Occipital lobe (tissue), 2 donors: ENCODE measurements around the gene ZBTB12. TPM values are rescaled to one million over a fixed set of nuclear protein-coding genes. Genes with fewer than 3 reads are reported as not detected.
"Not testable (repeated sequence)": the region's sequence is repeated elsewhere in the genome, so short reads cannot be mapped to it uniquely, and the experiment has no call there.

ENCODE experiments used
- DNase-seq: peaks from one replicate; lab custom pipeline; 2025; lab: John Stamatoyannopoulos, UW
- total RNA-seq: library from RNA; depleted of rRNA; stranded (reverse); fragments of >200 nt; gene quantifications from one replicate; pipeline ENCODE4 v1.2.3, GENCODE V29; 2014

The ZBTB12 gene, protein sequence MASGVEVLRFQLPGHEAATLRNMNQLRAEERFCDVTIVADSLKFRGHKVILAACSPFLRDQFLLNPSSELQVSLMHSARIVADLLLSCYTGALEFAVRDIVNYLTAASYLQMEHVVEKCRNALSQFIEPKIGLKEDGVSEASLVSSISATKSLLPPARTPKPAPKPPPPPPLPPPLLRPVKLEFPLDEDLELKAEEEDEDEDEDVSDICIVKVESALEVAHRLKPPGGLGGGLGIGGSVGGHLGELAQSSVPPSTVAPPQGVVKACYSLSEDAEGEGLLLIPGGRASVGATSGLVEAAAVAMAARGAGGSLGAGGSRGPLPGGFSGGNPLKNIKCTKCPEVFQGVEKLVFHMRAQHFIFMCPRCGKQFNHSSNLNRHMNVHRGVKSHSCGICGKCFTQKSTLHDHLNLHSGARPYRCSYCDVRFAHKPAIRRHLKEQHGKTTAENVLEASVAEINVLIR
- 25.6 TPM for total RNA-seq

DNA sequence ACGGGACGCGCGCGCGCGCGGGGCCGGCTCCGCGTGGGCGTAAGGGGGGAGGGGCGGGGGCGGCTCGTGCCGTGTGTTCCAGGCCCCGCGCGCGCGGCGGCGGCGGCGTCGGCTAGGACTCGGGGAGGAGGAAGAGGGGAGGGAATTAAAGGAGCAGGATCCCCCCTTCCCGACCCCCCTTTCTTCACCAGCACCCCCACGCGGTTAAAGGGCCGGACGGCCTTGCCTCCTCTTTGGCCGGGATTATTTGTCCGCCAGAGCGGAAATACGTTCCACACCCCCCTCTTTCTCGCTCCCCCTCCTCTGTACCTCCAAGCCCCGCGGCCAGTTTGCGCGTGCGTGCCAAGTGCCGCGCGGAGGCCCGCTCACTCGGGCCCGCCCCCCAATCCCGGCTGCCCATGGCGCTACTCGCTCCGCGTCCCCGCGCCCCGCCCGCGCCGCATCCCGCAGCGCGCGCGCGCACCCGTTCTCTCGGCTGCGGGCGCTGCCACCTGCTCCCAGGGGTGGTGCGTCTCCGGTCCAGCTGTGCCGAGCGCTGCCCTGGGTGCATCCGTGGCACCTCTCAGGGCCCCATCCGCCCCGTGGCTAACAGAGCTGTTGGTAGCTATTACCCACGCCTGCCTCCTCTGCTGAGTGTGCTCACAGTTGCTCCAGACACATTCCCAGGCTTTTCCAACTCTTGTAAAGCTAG, at the start of gene ZBTB12:
ZBTB12 (minus strand) TSS at position 134 of the 691 bp plus-strand sequence. CDS start 781 bp downstream, outside the sequence.
- peak; percentile 92 for DNase-seq

GRCh38 chr6:31949926-31950548, 48.2 kb upstream of the ZBTB12 start:
- no peak for DNase-seq

DNA sequence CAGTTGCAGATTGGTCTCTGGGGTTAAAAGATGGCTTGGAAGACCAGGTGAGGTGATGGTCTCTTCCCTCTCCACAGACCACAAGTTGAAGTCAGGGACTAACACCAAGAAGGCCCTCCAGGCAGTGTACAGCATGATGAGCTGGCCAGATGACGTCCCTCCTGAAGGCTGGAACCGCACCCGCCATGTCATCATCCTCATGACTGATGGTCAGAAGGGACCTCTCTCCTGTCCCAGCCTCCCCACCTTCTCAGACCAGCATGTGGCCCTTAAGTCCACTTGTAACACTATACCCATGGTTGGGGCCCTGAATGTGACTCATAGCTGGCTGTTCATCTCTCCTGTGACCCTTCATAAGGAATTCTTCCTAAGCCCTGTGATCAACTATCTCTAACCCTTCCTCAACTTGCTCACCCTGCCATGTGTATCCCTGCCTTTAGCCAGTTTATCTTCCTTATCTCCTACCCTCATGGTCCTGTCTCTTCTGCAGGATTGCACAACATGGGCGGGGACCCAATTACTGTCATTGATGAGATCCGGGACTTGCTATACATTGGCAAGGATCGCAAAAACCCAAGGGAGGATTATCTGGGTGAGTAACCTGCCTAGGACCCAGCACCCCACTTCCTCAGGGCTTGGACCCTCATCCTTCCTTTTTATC, 47.0 kb upstream of the ZBTB12 start:
- DNase-seq = no peak

DNA sequence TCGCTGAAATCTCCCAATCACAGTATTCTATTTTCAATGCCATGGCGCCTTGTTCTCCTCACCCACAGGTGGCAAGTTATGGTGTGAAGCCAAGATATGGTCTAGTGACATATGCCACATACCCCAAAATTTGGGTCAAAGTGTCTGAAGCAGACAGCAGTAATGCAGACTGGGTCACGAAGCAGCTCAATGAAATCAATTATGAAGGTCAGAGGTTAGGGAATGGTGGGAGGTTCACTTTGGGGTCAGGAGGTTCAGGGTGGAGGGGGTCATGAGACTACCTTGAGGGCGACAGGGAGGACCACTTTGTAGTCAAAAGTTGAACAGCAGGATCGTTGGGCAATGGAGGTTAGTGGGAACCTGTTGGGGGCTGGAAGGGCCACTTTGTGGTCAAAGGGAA, 46.4 kb upstream of the ZBTB12 start:
- DNase-seq = no peak

DNA sequence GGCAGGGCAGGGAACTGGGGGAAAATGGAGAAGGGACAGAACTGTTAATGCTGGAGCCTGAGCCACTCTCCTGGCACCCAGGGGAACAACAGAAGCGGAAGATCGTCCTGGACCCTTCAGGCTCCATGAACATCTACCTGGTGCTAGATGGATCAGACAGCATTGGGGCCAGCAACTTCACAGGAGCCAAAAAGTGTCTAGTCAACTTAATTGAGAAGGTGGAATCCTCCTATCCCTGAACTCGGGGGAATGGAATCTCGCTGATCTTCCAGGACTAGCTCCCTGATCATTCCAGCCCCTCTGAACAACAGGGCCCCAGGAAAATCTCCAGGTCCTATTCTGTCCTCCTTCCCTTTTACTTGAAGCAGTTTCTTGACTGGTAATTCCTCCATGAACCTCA, 46.0 kb upstream of the ZBTB12 start:
- DNase-seq = no peak

- DNase-seq = no peak
These were observed 45.3 kb upstream of the ZBTB12 start for GRCh38 chr6:31947070-31947675.

DNA sequence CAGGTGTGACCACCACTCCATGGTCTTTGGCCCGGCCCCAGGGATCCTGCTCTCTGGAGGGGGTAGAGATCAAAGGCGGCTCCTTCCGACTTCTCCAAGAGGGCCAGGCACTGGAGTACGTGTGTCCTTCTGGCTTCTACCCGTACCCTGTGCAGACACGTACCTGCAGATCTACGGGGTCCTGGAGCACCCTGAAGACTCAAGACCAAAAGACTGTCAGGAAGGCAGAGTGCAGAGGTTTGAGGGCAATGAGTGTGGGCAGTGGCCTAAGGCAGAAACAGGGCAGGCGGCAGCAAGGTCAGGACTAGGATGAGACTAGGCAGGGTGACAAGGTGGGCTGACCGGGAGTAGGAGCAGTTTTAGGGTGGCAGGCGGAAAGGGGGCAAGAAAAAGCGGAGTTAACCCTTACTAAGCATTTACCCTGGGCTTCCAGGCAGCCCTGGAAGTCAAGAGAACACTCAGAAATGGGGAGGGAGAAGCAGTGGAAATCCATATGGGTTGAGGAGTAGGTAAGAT, 44.5 kb upstream of the ZBTB12 start:
- DNase-seq = no peak

- no peak for DNase-seq
These were observed 43.9 kb upstream of the ZBTB12 start, which contains the start of gene CFB for GRCh38 chr6:31945507-31946369. Gene CFB, plus strand, starts transcription at chr6:31946095. Its CDS starts 127 bp downstream, at chr6:31946222.

DNA sequence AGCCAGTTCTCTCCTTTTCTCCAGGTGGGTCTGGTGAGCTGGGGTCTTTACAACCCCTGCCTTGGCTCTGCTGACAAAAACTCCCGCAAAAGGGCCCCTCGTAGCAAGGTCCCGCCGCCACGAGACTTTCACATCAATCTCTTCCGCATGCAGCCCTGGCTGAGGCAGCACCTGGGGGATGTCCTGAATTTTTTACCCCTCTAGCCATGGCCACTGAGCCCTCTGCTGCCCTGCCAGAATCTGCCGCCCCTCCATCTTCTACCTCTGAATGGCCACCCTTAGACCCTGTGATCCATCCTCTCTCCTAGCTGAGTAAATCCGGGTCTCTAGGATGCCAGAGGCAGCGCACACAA, 43.2 kb upstream of the ZBTB12 start:
- no peak for DNase-seq

DNA sequence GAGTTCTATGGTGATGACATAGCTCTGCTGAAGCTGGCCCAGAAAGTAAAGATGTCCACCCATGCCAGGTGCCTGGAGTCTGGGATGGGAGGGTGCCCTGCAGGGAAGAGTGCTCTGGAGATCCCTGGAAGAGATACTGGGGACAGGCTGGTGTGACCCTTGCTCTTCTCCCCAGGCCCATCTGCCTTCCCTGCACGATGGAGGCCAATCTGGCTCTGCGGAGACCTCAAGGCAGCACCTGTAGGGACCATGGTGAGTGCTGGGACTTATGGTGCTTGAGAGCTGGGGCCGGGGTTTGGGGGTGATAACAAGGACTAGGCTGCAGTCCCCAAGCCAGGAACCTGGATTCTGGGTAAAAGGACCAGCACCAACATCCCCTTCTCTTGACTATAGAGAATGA, 41.9 kb upstream of the ZBTB12 start:
- DNase-seq = no peak

- no peak for DNase-seq
These were observed 38.4 kb upstream of the ZBTB12 start for GRCh38 chr6:31940256-31940664.

GRCh38 chr6:31935823-31936222, 33.9 kb upstream of the ZBTB12 start:
- DNase-seq = no peak

- DNase-seq = no peak
These were observed 33.1 kb upstream of the ZBTB12 start for GRCh38 chr6:31935021-31935420.

GRCh38 chr6:31933537-31933936, 31.7 kb upstream of the ZBTB12 start:
- no peak for DNase-seq

- not testable (repeated sequence) for DNase-seq
These were observed 30.3 kb upstream of the ZBTB12 start for GRCh38 chr6:31932137-31932536.

DNA sequence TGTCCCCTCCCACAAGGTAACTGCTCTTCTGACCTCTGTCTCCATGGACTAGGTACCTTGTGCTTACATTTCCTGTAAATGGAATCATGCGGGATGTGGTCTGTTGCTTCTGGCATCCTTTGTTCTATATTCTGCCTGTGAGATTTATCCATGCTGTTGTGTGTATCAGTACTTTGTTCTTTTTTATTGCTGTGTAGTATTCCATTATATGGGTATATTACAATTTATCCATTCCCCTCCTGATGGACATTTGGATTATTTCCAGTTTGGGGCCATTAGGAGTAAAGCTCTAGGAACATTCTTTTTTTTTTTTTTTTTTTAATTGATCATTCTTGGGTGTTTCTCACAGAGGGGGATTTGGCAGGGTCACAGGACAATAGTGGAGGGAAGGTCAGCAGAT, 29.1 kb upstream of the ZBTB12 start:
- no peak for DNase-seq

GRCh38 chr6:31928672-31928939, 26.7 kb upstream of the ZBTB12 start:
- no peak for DNase-seq

DNA sequence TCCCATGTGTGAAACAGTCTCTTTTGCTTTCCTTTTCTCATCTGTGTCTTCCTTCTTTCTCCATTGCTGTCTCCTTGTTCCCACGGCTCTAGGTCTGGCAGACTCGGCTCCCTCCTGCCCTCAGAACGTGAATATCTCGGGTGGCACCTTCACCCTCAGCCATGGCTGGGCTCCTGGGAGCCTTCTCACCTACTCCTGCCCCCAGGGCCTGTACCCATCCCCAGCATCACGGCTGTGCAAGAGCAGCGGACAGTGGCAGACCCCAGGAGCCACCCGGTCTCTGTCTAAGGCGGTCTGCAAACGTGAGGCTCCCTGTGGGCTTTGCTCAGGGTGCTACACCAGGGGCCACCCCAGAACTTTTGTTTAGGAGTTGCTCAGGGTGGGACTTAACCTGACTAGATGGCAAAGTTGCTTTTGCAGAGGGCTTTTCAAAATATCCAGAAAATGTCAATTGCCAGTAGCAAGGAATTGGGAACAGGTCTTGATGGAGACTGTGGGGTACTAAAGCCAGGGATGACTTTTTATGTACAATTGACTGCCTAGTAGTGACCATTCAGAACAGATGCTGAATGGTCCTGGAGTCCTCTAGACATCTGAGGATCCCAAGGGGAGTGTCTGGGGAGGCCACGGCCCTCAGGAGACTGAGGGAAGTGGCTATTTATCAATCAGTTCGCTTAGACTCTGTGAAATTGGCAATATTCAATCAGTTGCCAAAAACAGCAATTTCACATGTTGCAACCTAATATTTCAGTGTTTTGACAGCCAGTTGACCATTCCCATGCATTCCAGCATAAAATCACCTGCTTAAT, 26.2 kb upstream of the ZBTB12 start:
- DNase-seq = no peak

DNA sequence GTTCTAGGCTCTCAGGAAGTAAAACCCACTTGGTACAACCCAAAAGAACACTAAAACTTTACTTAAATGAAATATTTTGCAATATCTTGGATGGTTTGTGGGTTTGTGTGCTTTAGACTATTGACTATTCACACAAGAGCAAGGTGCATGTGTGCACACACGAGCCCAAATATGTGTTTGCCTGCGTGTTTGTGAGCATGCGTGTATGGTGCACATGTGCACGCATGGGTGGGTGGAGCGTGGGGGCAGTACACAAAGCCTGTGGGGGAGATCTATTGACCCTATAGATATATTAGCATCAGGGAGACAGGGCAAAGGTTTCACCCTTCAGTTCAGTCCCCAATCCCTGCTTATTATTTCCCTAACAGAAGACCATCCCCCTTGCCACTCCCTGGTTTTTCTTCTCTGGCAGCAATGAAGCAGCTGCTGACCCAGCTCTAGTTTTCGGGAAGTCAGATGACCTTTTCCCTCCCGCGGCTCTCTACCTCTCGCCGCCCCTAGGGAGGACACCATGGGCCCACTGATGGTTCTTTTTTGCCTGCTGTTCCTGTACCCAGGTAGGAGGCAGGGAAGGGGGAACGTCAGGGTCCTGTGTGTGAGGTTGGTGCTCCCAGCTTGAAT, 25.5 kb upstream of the ZBTB12 start, which contains the start of gene C2:
C2 (plus strand) TSS at position 476 of the 621 bp plus-strand sequence; CDS start at position 512, 36 bp downstream.
- no peak for DNase-seq
